Activated CD8-positive, alpha-beta memory T cell treated with anti-CD3 and anti-CD28 coated beads for 48 hours (primary cell): ENCODE measurements around the gene FIBCD1.

Experiments
- DNase-seq, 3 experiments: peaks; one replicate each; pipeline ENCODE4 v3.0.0-alpha.2; 2020; ENCODE audit warnings: low read depth in 2 of 3, low spot score in 2 of 3

FIBCD1 gene

DNA sequence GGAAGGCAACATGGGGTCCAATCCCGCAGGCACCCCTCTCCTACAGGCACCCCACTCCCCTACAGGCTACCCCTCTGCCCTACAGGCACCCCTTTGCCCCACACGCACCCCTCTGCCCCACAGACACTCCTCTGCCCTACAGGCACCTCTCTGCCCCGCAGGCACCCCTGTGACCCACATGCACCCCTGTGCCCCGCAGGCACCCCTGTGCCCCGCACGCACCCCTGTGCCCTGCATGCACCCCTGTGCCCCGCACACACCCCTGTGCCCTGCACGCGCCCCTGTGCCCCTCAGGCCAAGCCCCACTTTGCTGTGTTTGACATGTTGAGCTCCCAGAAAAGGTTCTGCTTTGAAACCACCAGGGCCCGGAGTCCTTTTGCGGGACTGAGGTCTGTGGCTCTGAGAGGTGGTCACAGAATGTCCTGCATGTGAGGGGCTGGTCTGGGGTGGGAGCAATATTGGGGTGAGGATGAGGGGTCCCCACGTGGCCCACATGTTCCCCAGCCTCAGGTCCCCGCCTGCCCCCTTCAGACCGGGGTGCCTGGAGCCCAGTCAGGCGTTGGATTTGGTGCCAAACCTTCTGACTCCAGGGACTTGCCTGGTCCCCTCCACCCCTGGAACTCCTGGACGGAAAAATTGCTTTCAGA is 41.8 kb downstream of the FIBCD1 start:
- DNase-seq, result no peak

DNA sequence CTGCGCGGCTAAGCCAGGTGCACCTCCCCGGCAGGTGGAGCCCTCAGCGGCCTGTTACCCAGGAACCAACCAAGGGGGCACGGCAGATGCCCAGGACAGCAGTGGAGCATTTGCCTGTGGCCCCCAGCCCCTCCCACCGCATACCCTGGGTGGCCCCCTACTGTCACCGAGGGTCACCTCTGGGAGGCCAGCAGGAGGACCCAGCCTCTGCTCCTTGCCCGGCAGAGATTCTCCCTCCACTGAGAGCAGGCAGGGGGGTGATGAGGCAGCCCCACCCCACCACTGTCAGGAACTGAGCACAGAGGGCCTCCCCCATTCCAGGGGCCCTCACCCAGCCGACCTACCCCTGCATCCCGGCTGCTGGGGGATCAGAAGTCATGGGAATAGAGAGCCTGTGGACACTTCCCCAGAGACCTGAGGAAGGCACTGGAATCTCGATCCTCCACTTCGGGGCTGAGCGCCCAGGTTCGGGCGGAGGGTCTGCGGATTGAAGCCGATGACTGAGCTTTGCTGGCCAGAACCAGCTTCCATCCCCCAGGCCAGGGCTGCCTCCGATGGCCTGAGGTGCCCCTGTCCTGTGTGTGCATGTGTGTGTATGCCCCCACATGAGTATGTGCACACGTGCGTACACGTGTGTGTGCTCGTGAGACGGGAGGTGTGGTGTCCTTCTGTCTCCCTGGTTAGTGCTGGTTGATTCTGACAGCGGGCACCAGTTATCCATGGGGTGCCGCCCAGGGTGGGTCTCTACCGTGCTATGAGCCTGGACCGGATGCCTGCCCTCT is 42.6 kb downstream of the FIBCD1 start, which contains the start of gene QRFP:
Gene QRFP, minus strand, starts transcription at position 580 of the 782 bp plus-strand sequence. CDS start 2,974 bp downstream, outside the sequence.
- no peak for DNase-seq

DNA sequence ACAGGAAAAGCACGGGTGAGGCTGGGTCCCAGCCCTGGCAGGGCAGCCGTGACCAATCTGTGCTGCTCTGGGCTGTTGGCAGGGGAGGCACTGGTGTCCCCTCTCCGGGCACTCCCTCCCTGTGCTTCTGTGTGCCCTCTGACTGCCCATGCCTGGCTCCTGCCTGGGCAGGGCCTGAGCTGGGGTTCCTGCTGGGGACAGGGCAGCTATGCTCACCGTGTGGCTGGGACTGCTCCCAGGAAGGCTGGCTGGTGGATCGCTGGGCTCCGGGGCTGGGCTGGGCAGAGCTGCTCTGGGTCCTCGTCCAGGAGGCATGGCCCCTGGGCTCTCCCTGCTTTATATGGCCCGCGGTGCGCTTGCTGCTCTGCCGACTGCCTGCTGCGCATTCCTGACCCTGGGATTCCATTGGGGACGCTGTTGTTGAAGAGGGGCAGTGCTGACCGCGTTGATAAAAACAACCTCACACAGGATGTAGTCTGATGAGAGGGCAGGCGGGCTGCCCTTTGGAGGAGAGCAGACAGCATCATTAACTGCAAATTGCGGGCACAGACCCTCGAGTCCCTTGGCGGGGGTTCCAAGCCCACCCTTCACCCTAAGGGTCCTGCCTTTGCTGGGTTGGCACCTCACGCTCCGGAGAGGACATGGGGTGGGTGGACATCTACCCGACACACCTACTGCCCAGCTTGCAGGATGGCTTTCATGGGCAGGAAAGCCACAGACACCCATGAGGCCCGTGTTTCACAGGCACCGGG is 43.4 kb downstream of the FIBCD1 start:
- DNase-seq, result no peak

DNA sequence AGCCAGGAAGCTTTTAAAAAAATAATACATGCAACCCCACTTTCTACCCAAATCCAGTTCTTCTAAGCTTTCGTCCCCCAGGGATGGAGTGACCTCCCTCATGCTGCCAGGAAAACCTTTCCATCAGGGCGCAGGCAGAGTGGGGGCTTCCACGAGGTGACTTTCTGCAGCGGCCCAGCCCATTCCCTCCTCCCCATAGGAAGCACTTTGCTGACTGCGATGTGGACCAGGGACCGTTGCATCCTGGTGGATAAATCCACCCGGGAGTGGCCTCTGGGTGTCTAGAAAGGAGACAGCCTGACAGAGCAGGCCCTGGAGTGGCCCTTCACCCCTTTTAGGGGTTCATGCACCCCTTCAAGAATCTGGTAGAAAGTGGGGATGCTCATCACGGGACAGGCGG is 44.0 kb downstream of the FIBCD1 start:
- DNase-seq, result no peak

DNA sequence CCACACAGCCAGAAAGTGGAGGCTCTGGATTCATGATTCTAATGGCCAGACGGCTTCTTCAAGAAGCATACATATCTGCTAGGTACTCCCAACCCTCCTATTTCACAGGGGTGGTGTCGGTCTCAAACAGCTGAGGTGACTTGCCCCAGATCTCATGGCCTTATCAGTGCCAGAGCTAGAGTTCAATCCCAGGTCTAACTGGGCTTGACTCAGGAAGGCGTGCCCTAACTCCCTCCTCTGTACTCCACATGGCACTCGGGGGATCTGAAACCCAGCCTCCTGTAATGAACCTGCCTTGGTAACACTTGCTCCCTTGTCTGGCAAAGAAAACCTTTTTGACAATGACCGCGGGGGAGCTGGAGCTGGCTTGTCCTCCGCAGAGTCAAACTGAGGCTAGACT is 44.5 kb downstream of the FIBCD1 start:
- DNase-seq, result no peak

DNA sequence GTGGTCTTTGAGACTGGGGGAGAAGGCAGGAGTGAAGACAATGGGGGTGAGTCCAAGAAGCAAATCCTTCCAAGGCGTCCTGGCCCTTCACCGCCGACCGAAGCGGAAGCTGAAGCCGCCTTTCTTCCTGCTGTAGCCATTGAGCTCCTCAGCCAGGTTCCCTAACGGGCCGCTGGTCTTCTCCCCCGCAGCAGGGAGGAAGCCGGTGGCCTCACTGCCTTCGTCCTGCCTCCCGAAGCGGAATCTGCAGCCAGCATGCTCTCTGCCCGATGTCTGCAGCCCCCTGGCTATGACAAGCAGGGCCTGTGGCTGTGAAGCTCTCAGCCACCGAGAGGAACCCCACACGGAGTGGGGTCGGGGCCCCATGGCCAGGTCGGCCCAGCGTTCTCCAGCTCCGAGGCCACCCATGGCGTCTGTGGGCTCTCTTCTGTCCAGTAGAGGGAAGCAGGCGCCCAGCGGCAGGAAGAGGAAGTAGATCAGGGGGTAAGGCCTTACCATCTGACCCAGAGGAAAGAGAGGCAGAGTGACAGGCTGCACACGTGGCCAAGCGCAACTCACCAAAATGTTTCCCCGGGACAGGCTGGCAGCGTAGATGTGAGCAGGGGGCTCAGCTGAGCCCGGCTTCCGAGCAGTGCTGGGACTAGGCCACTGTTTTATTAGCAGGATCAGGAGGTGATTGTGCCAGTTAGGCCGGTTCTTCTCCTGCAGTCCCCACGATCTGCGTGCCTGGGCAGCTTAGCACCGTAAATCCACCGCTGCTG is 45.5 kb downstream of the FIBCD1 start:
- no peak for DNase-seq

DNA sequence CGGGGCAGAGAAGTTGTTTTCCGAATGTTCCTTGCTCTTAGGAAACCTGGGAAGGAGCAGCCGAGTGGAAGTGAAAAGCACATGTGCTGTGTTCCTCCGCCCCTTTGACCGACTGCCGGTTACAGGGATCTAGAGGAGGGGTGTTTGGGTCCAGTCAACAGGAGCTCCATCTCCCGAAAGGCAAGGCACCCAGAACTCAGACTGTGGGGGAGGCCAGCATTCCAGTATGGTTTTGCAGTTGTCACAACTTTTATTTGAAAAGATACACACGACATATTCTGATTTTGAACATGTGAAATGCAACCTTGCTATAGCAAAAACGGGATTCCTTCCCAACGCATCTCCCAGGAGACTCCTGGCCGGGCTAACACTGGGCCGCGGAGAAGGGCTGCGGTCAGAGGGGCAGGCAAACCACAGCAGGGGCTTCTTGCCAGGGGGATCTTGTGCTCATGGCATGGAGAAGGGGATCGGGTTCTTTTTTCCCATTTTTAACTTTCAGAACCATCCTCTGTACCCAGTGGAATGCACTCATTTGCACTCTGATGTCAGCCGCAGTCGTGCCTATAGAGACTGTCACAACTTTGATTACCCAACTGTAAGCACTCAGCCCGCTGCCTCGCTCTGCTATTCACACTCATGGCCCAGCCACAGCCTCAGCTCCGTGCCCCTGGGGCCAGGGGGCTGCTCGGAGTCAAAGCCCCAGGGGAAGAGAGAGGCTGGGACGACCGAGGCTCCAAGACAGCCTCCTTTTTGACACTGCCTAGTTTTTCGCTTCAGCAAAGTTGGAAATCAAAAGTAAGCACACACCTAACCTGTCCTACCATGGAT is 46.4 kb downstream of the FIBCD1 start:
- DNase-seq, result no peak

DNA sequence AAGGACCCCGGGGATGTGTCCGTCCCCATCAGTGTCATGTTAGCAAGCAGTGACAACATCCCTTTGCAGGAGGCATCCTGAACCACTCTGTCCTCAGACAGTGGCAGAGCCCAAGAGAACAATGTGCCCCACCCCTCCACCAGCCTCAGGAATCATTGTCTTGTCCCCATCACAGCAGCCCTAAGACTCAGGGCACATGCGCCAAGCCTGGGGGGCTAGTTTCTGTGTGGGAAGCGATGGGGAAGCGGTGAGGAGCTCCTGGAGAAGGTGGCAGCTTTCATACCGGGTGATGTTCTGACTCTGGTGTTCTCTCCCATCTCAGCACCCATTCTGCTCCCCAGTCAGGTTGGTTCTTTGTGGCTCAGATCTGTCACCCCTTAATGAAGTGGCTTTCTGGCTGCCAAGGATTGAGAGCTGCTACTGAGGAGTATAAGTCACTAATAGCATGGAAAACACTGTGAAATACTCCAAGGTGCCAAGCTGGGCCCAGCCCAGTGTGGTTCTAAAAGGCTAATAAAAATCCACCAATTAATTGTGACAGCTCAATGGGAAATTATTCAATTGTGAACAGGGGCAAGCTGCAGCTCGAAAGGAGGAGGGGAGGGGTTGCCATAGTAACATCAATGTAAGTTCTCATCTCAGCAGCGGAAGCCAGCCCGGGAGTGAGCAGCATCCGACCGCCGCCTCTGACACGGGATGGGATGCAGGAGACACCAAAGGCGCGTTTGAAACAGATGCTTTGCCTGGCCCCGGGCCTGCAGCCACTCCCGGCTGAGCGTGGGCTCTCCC is 47.2 kb downstream of the FIBCD1 start:
- no peak for DNase-seq

DNA sequence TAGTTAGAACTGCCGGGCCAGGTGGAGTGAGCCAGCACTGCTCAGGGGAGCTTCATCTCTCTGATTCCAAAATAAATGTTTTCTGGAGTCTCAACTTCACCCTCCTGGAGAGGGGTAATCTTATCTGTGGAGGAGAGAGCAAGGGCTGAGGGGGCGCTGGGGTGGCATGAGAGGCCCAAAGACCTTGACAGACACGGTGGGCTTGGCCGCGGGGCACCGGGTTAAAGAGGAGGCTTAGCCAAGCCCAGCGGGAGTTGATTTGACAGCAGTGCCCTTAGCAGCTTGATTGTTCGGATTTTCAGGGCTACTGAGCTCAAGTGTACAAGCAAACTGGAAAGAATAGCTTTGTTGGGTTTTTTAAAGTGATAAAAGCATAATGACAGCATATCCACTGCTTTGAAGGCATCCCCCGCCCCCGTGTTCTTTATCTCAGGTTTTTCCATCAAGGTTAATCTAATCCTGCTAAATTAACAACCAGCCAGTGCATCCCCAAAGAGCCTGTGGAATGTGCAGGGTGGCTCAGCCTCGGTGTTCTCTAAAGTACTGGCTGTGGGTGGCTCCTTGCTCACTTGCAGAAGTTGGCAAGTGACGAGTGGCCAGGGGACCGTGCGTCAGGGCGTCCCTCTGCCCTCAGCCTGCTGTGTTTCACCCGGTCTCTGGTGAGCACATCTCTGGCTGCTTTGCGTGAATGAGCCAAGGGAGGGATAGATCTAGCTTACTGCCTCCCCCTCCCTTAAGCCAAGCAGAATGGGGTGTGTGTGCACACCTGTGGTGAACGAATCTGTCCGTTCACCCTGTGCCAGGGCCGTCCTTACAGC is 48.0 kb downstream of the FIBCD1 start:
- DNase-seq, result no peak

DNA sequence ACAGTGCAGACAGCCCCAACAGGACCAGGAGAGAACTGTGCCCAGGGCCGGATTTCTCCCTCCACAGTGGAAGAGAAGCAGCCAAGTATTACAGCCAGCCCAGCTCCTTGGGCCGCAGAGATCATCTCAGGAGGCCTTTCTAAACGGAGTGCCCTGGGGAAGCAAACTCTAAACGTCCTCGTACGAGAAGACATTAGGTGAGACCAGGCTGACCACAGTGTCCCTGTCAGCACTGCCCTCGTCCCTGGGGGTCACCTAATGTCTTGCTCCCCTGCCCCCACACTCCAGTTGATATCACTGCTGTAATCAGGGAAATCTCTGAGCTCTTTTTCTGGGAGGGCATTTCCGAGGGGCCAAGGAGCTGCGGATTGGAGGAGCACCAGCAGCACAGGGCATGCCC is 48.9 kb downstream of the FIBCD1 start:
- DNase-seq, result no peak

DNA sequence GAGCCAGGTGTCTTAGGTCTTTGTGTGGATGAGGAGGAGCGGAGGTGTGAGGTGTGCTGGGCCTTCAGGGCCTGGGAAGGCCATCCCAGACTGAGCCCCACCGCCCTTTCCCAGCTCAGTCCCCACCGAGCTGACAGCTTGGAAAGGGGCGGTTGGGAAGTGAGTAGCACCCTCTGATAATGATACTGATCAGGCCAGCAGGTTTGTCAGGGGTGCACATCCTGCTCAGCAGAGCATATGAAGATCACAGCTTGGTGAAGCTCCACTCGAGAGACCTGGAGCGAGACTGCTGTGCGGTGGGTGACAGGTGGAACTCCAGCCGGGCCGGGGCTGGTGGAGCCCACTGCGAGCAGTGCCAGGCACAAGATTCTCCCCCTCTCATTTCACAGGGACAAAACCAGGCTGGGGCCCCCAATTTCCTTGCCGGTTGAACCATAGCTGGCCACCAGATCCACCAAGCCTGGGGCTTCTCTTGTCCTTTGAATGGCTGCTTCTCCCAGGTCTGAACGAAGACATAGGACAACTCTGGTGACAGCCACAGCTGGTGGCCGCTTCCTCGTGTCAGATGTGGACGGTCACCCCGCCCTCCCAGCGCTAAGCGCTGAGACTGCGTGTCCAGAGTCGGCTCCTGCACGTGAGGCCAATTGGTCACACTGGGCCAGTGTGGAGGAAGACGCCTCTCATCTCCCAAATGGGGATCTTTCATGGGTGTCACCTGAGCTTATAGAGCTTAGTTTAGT is 50.7 kb downstream of the FIBCD1 start:
- DNase-seq, result no peak

DNA sequence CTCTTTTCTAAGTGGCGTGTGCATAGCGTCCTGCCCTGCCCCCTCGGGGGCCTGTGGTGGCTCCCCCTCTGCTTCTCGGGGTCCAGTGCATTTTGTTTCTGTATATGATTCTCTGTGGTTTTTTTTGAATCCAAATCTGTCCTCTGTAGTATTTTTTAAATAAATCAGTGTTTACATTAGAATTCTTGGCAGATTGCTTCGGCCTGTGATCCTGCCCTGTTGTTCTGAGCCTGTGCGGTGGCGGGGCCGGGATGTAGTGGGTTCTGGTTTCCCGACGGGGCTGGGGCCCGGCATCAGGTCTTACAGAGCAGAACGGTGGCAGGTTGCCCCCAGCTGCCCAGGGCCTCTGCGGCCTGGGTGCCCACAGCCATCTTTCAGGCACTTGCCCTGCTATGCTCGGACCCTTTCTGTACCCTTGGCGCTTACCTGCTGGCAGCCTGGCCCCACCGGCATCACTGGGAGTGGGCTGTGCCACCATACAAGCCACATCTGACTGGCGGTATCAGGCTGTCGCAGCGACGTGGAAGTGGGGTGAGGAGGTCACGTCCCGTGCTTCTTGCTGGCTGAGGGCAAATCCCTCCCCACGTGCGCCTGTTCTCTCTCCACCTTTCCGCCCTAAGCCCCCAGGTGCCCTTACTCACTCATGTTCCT is 51.4 kb downstream of the FIBCD1 start:
- no peak for DNase-seq

DNA sequence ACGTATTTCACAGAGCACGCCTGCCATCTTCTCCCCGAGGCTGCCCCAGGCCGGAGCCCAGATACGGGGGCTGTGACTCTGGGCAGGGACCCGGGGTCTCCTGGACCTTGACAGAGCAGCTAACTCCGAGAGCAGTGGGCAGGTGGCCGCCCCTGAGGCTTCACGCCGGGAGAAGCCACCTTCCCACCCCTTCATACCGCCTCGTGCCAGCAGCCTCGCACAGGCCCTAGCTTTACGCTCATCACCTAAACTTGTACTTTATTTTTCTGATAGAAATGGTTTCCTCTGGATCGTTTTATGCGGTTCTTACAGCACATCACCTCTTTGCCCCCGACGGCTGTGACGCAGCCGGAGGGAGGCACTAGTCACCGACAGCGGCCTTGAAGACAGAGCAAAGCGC is 52.1 kb downstream of the FIBCD1 start:
- no peak for DNase-seq

DNA sequence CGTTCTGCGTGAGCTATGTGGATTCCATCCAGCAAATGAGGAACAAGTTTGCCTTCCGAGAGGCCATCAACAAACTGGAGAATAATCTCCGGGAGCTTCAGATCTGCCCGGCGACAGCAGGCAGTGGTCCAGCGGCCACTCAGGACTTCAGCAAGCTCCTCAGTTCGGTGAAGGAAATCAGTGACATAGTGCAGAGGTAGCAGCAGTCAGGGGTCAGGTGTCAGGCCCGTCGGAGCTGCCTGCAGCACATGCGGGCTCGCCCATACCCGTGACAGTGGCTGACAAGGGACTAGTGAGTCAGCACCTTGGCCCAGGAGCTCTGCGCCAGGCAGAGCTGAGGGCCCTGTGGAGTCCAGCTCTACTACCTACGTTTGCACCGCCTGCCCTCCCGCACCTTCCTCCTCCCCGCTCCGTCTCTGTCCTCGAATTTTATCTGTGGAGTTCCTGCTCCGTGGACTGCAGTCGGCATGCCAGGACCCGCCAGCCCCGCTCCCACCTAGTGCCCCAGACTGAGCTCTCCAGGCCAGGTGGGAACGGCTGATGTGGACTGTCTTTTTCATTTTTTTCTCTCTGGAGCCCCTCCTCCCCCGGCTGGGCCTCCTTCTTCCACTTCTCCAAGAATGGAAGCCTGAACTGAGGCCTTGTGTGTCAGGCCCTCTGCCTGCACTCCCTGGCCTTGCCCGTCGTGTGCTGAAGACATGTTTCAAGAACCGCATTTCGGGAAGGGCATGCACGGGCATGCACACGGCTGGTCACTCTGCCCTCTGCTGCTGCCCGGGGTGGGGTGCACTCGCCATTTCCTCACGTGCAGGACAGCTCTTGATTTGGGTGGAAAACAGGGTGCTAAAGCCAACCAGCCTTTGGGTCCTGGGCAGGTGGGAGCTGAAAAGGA is 53.3 kb downstream of the FIBCD1 start:
- no peak for DNase-seq

DNA sequence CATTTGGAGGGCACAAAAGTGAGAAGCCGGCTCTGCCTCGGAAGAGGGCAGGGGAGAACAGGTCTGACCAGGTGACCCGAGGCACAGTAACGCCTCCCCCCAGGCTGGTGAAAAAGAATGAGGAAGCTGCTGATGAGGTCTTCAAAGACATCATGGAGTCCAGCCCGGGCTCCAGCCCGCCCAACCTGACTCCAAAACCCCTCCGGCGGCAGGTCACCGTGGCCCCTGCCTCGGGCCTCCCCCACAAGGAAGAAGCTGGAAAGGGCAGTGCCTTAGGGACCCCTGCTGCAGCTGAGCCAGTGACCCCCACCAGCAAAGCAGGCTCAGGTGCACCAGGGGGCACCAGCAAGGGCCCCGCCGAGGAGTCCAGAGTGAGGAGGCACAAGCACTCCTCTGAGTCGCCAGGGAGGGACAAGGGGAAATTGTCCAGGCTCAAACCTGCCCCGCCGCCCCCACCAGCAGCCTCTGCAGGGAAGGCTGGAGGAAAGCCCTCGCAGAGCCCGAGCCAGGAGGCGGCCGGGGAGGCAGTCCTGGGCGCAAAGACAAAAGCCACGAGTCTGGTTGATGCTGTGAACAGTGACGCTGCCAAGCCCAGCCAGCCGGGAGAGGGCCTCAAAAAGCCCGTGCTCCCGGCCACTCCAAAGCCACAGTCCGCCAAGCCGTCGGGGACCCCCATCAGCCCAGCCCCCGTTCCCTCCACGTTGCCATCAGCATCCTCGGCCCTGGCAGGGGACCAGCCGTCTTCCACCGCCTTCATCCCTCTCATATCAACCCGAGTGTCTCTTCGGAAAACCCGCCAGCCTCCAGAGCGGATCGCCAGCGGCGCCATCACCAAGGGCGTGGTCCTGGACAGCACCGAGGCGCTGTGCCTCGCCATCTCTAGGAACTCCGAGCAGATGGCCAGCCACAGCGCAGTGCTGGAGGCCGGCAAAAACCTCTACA is 54.2 kb downstream of the FIBCD1 start:
- no peak for DNase-seq
